ENCODE data around the gene RABEP1. TPM values are rescaled to one million over a fixed set of nuclear protein-coding genes. Genes with fewer than 3 reads are reported as not detected.

The RABEP1 gene
- total and polyA plus RNA-seq, 9 of the 15 experiments (the other 6 are each of a cell fraction or from before 2014, with no cell fraction given), result 8.2 to 38.9 (median 30.3) TPM

GRCh38 chr17:5419356-5419958 lies 137.4 kb downstream of the RABEP1 start, which contains the start of gene NUP88 (continued):
- TF ChIP-seq ZFP91 (CRISPR knock-in tag; IDR thresholded peaks at IDR 0.05) (no peak), NUFIP1 (IDR thresholded peaks at IDR 0.05; ENCODE audit: partially characterized antibody) (no peak), IFI16 (CRISPR knock-in tag; IDR thresholded peaks at IDR 0.05) (no peak), THAP7 (CRISPR knock-in tag; IDR thresholded peaks at IDR 0.05) (no peak), ESRRA (IDR thresholded peaks at IDR 0.05; ENCODE audit: borderline replicate concordance, low read depth) (no peak), THAP12 (CRISPR knock-in tag; IDR thresholded peaks at IDR 0.05) (peak; percentile 67; the same call in 1 of the 2 replicates), FOXJ3 (CRISPR knock-in tag; IDR thresholded peaks at IDR 0.05) (no peak), RB1 (IDR thresholded peaks at IDR 0.05; ENCODE audit: low read depth) (peak; percentile 45; the same call in 1 of the 2 replicates), STAT5B (CRISPR knock-in tag; IDR thresholded peaks at IDR 0.05) (no peak), RCOR1 (IDR thresholded peaks at IDR 0.05; ENCODE audit: borderline replicate concordance in 1 of 2, low read depth in 2 of 2, low read length in 2 of 2) (no peak), HMG20B (CRISPR knock-in tag; IDR thresholded peaks at IDR 0.05) (no peak), RERE (CRISPR knock-in tag; IDR thresholded peaks at IDR 0.05; ENCODE audit: borderline replicate concordance) (no peak)

Data from K562 (cell line).